SJSA1 (cell line): ENCODE measurements around the gene ARSG. TPM values are rescaled to one million over a fixed set of nuclear protein-coding genes. Genes with fewer than 3 reads are reported as not detected.
"Not testable (repeated sequence)": the region's sequence is repeated elsewhere in the genome, so short reads cannot be mapped to it uniquely, and the experiment has no call there.

Experiments used
- DNase-seq, 2 experiments: peaks; one replicate each; pipeline ENCODE4 v3.0.0-alpha.2; 2015 to 2020; ENCODE audit warnings: low spot score in 2 of 2, low read depth in 1 of 2
- H3K27ac ChIP-seq: fragments of 250-450 bp; sonication (Bioruptor Pico); 2 replicates; pipeline ENCODE4 v1.5.1; 2020; ENCODE audit warnings: mild to moderate bottlenecking, moderate library complexity
- H3K27me3 ChIP-seq: fragments of 250-450 bp; sonication (Bioruptor Pico); replicated peaks from 2 replicates; pipeline ENCODE4 v1.5.1; 2020; ENCODE audit warnings: mild to moderate bottlenecking, moderate library complexity
- H3K36me3 ChIP-seq: fragments of 250-450 bp; sonication (Bioruptor Pico); 2 replicates; pipeline ENCODE4 v1.5.1; 2020; ENCODE audit warnings: mild to moderate bottlenecking
- H3K4me1 ChIP-seq: fragments of 250-450 bp; sonication (Bioruptor Pico); replicated peaks from 2 replicates; pipeline ENCODE4 v1.6.1; 2021; ENCODE audit warnings: mild to moderate bottlenecking
- H3K4me3 ChIP-seq: fragments of 250-450 bp; sonication (Bioruptor Pico); 2 replicates; pipeline ENCODE4 v1.5.1; 2020; ENCODE audit warnings: mild to moderate bottlenecking
- H3K9me3 ChIP-seq: fragments of 250-450 bp; sonication (Bioruptor Pico); replicated peaks from 2 replicates; pipeline ENCODE4 v1.5.1; 2020; ENCODE audit warnings: mild to moderate bottlenecking
- total RNA-seq: library from RNA; depleted of rRNA; stranded (reverse); fragments of >200 nt; shearing (Covaris generic); gene quantifications from 2 replicates; pipeline ENCODE4 v1.2.3, GENCODE V29; 2014

ARSG gene
- total RNA-seq, 1 experiment from 2014 or later = not detected

GRCh38 chr17:68399638-68400403 is 108.5 kb downstream of the ARSG start:
- Histone ChIP-seq H3K36me3 (no peaks in the 10 kb centered on the region), H3K4me1 (peaks cover 23% of the 10 kb centered on the region), H3K9me3 (no peaks in the 10 kb centered on the region), H3K4me3 (no peak overlapping the region), H3K27ac (no peak overlapping the region; the same call in 1 of the 2 replicates), H3K27me3 (no peaks in the 10 kb centered on the region)
- peak; percentile 46 to 50 for DNase-seq

DNA sequence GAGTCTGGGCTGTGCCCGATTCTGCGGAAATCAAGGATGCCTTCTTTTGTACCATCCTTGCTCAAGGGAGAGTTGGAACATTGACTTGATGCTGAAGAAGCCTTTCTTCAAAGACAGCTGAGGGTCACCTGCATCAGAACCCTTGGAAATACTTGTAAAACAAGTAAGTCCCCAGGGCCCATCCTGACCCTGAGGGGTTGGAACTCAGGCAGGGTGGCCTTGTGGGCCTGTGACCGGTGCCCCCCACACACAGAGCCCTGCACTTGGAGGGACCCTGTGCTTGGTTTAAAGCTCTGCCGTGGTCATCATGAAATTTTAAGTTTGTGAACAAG is 109.1 kb downstream of the ARSG start:
- H3K36me3 ChIP-seq = no peaks in the 10 kb centered on the region
- DNase-seq = no peak
- no peak overlapping the region for H3K4me3 ChIP-seq
- H3K4me1 ChIP-seq = peaks cover 23% of the 10 kb centered on the region
- no peak overlapping the region for H3K27ac ChIP-seq
- H3K27me3 ChIP-seq = no peaks in the 10 kb centered on the region
- H3K9me3 ChIP-seq = no peaks in the 10 kb centered on the region

- Histone ChIP-seq H3K27me3 (no peaks in the 10 kb centered on the region; the same call in 1 of the 2 replicates), H3K4me3 (no peak overlapping the region), H3K36me3 (no peaks in the 10 kb centered on the region), H3K27ac (no peak overlapping the region), H3K9me3 (no peaks in the 10 kb centered on the region), H3K4me1 (peaks cover 23% of the 10 kb centered on the region)
- DNase-seq = no peak
These were observed 110.0 kb downstream of the ARSG start for GRCh38 chr17:68401288-68401687.

- H3K27me3 ChIP-seq = no peaks in the 10 kb centered on the region; the same call in 1 of the 2 replicates
- no peaks in the 10 kb centered on the region for H3K9me3 ChIP-seq
- H3K36me3 ChIP-seq = no peaks in the 10 kb centered on the region
- peaks cover 23% of the 10 kb centered on the region for H3K4me1 ChIP-seq
- no peak overlapping the region for H3K27ac ChIP-seq
- no peak overlapping the region for H3K4me3 ChIP-seq
- no peak for DNase-seq
These were observed 111.8 kb downstream of the ARSG start for GRCh38 chr17:68403122-68403521.

DNA sequence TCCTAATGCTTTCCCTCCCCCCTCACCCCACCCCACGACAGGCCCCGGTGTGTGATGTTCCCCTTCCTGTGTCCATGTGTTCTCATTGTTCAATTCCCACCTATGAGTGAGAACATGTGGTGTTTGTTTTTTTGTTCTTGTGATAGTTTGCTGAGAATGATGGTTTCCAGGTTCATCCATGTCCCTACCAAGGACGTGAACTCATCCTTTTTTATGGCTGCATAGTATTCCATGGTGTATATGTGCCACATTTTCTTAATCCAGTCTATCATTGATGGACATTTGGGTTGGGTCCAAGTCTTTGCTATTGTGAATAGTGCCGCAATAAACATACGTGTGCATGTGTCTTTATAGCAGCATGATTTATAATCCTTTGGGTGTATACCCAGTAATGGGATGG is 112.5 kb downstream of the ARSG start:
- not testable (repeated sequence) for H3K4me3 ChIP-seq, H3K9me3 ChIP-seq
- H3K4me1 ChIP-seq = peaks cover 18% of the 10 kb centered on the region

GRCh38 chr17:68407656-68408055 is 116.4 kb downstream of the ARSG start:
- DNase-seq, H3K9me3 ChIP-seq, H3K4me1 ChIP-seq, H3K27ac ChIP-seq, H3K27me3 ChIP-seq, H3K36me3 ChIP-seq, H3K4me3 ChIP-seq: not testable (repeated sequence)

More for the DNA sequence above, 112.5 kb downstream of the ARSG start:
- H3K36me3 ChIP-seq, H3K27ac ChIP-seq, DNase-seq, H3K27me3 ChIP-seq: not testable (repeated sequence)

- not testable (repeated sequence) for H3K27me3 ChIP-seq, H3K36me3 ChIP-seq, H3K27ac ChIP-seq, H3K4me1 ChIP-seq, H3K9me3 ChIP-seq
- DNase-seq = peak in 1 of 2 experiments; percentile 36
- H3K4me3 ChIP-seq = peak overlapping the region; percentile 24
These were observed 122.6 kb downstream of the ARSG start for GRCh38 chr17:68413597-68414560.

- not testable (repeated sequence) for H3K36me3 ChIP-seq, H3K27me3 ChIP-seq, H3K4me3 ChIP-seq, DNase-seq, H3K4me1 ChIP-seq, H3K9me3 ChIP-seq, H3K27ac ChIP-seq
These were observed 123.6 kb downstream of the ARSG start for GRCh38 chr17:68414901-68415300.

DNA sequence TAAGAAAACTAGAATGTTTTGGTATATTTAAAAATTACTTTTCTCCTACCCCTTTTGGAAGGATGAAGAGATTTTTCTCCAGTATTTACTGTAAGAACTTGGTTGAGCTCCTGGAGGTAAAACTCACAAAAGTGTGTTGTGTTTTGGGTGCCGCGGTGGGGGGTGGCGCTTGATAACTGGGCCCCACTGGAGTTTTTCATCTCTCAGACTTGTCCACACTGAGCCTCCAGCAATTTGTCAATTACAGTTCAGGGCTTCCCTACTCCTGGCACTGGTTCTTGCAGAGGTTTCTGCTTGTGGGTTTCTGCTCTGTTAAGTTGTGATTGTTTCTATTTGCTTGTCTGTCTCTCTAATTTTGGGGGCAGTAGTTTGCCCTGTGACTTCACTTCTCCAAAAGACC is 126.0 kb downstream of the ARSG start:
- no peak overlapping the region for H3K27ac ChIP-seq
- no peak overlapping the region for H3K4me3 ChIP-seq
- DNase-seq = no peak
- no peaks in the 10 kb centered on the region for H3K9me3 ChIP-seq
- no peaks in the 10 kb centered on the region for H3K27me3 ChIP-seq
- H3K4me1 ChIP-seq = no peaks in the 10 kb centered on the region; the same call in 1 of the 2 replicates
- H3K36me3 ChIP-seq = no peaks in the 10 kb centered on the region; the same call in 1 of the 2 replicates

DNA sequence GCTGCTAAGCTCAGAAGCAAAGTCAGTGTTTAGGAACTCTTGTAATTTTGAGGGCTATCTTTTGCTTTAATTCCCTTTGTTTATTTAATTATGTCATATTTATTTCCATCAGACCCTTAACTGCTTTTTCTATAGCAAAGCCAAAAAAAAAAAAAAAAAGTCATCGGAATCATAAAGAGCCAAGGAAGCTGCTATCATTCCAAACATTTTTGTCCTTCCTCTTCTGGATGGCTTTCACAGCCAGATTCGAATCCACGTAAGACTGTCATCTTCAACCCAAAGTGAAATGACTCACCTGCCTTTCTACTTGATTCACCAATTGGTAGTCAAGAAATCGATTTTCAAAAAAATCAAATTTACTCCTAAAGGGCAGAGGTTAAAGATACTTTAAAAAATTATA is 127.6 kb downstream of the ARSG start:
- DNase-seq = no peak
- Histone ChIP-seq H3K36me3 (no peaks in the 10 kb centered on the region; the same call in 1 of the 2 replicates), H3K4me3 (no peak overlapping the region)

DNA sequence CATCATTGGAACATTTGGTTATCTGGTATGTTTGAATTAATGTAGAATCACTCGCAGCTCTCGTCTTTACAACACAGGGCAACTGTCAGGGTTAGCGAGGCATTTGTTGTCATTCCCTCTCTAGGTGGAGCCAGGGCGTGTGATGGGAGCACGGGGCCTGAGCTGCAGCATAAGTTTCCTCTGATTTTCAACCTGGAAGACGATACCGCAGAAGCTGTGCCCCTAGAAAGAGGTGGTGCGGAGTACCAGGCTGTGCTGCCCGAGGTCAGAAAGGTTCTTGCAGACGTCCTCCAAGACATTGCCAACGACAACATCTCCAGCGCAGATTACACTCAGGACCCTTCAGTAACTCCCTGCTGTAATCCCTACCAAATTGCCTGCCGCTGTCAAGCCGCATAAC is 128.8 kb downstream of the ARSG start:
- H3K9me3 ChIP-seq = no peaks in the 10 kb centered on the region
- no peak overlapping the region for H3K27ac ChIP-seq
- no peak overlapping the region for H3K4me3 ChIP-seq
- peak in 1 of 2 experiments; percentile 30 for DNase-seq
- no peaks in the 10 kb centered on the region for H3K4me1 ChIP-seq
- peaks cover 5% of the 10 kb centered on the region for H3K36me3 ChIP-seq
- no peaks in the 10 kb centered on the region for H3K27me3 ChIP-seq

More for the DNA sequence above, 127.6 kb downstream of the ARSG start:
- Histone ChIP-seq H3K27me3 (no peaks in the 10 kb centered on the region), H3K4me1 (no peaks in the 10 kb centered on the region; the same call in 1 of the 2 replicates), H3K9me3 (no peaks in the 10 kb centered on the region), H3K27ac (no peak overlapping the region)

DNA sequence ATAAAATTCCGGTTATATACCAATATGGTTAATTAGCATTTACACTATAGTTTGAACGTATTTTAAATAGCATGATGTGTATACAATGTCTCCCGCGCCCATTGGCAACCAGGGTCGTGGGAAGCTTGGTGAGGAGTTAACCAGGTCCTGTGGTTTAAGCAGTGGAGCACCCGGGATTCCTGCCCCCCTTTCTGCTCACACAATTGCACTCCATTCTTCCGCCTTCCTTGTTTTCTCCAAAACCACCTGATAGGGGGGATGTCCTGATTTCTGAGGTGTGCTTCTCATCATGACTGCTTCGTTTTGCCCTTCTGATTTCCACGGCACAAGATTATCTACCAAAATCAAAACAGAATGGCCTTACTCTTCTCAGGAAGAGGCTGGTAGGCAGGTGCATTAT is 130.2 kb downstream of the ARSG start:
- Histone ChIP-seq H3K4me3 (no peak overlapping the region), H3K4me1 (no peaks in the 10 kb centered on the region), H3K27me3 (no peaks in the 10 kb centered on the region), H3K9me3 (no peaks in the 10 kb centered on the region), H3K36me3 (peaks cover 11% of the 10 kb centered on the region), H3K27ac (no peak overlapping the region)
- DNase-seq = no peak

GRCh38 chr17:68422821-68423220 is 131.5 kb downstream of the ARSG start:
- no peak for DNase-seq

DNA sequence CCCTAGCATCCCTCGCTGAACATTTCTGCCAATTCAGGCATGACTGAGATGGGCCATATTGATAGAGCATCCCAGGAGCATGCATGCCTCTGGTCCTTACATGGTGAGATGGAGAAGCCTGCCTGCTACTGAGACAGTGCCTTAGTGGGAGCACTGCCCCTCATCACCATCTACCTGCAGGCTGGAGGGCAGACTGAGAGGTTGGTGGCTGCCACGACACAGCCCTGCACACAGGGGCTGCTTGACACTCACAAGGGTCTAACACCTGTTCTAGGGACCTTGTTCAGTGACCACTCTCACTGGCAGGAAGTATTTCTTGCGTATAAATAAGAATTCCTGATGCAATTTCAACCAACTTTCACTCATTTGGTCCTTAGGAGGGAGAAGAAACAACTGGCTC is 132.0 kb downstream of the ARSG start:
- no peak for DNase-seq
- Histone ChIP-seq H3K4me3 (no peak overlapping the region), H3K27ac (no peak overlapping the region), H3K9me3 (no peaks in the 10 kb centered on the region), H3K27me3 (no peaks in the 10 kb centered on the region), H3K36me3 (peaks cover 18% of the 10 kb centered on the region), H3K4me1 (no peaks in the 10 kb centered on the region)

More at GRCh38 chr17:68422821-68423220, 131.5 kb downstream of the ARSG start:
- H3K9me3 ChIP-seq = no peaks in the 10 kb centered on the region
- H3K27ac ChIP-seq = no peak overlapping the region
- no peaks in the 10 kb centered on the region for H3K27me3 ChIP-seq
- H3K4me1 ChIP-seq = no peaks in the 10 kb centered on the region
- H3K4me3 ChIP-seq = no peak overlapping the region
- H3K36me3 ChIP-seq = peaks cover 16% of the 10 kb centered on the region
